ENCODE data around the gene WWP2.
"Not testable (repeated sequence)": the region's sequence is repeated elsewhere in the genome, so short reads cannot be mapped to it uniquely, and the experiment has no call there.

The WWP2 gene

DNA sequence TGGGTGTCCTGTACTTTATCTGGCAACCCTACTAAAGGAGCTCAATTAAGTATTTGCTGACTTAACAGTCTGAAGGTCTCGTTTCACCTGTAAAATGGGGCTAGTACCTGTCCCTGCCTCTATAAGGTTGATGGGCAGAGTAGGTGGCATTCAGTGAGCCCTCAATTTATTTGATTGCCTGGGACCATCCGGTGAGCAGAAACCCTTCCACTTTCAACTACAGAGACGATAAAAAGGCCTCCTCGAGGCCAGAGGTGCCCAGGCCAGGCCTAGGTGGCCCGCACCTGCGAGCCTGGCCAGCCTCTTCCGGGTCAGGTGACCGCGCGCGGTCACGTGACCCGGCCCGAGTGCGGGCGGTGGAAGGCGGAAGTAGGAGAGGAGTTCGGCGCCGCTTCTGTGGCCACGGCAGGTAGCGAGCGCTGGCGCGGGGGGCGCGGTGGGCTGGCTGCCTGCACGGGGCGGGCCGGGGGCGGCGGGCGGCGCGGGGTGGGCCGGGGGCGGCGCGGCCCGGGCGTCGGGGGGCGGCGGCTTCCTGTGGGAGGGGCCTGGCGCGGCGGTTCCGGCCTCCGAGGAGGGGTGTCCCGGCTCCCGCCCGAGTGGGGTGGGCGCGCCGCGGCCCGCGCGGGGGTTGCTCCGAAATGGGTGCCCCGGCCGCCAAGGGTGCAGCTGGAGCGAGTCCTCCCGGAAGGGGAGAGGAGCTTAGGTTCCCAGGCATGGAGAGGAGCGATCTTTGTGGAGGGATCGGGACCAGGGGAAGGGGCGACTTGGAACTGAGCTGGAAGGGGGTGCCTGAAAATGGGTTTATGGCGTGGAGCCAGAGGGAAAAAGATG lies at the start of gene WWP2:
Gene WWP2 (plus strand): TSS at position 350 of the 831 bp plus-strand sequence. CDS start 24,679 bp downstream, outside the sequence.
- peak; percentile 61 to 90 (median 78) for DNase-seq

GRCh38 chr16:69712914-69713581 lies 49.1 kb upstream of the WWP2 start:
- no peak for DNase-seq

GRCh38 chr16:69717066-69717465 lies 45.1 kb upstream of the WWP2 start:
- no peak for DNase-seq

GRCh38 chr16:69718111-69718764 lies 43.9 kb upstream of the WWP2 start:
- DNase-seq = no peak

GRCh38 chr16:69720822-69721430 lies 41.2 kb upstream of the WWP2 start:
- no peak for DNase-seq

DNA sequence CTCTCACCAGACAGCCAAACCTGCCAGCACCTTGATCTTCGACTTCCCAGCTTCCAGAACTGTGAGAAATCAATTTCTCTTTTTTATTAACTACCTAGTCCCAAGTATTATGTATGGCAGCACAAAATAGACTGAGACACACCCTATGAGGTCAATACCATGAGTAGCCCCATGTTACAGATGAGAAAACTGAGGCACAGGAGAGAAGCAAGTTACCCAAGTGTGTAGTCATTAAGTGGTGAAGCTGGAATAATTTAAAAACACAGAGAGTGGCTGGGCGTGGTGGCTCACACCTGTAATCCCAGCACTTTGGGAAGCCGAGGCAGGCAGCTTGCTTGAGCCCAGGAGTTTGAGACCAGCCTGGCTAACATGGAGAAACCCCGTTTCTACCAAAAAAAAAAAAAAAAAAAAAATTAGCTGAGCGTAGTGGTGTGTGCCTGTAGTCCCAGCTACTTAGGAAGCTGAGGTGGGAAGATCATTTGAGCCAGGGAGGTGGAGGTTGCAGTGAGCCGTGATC lies 40.6 kb upstream of the WWP2 start:
- DNase-seq = no peak

DNA sequence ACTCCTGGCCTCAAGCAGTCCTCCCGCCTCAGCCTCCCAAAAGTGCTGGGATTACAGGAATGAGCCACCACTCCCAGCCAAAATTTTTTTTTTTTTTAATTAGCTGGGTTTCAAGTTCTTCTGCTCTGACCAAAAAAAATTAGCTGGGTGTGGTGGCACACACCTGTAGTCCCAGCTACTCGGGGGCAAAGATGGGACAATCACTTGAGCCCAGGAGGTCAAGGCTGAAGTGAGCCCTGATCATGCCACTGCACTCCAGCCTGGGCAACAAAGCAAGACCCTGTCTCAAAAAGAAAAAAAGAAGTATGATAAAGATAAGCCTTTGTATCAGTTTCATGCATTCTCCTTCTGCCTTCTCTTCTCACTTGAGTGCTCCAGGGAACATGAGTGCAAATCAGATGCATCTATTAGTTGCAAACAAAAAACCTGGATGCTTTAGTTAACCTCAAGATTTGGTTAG lies 37.7 kb upstream of the WWP2 start:
- no peak for DNase-seq

DNA sequence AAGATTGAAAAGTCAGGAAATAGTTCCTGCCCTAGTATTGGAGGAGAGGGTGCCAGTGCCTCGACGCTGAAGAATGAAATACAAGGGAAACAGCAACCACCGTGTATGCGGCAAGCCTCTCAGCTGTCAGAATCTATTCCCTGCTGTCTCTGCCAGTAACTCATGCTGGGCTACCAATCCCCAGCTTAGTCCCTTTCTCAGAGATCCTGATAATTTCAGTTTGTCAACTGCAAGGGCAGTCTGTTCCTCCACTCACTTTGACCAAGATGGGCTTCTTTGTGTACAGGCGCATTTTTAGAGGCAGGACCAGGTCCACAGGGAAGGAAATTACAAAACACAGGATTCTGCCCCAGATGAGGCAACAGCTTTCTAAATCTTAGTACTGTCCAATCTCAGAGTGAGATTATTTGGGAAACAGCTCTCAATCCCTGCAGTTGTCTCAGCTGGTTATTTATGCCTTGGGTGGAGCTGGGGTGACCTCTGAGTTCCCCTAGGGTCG lies 37.1 kb upstream of the WWP2 start:
- DNase-seq = no peak

DNA sequence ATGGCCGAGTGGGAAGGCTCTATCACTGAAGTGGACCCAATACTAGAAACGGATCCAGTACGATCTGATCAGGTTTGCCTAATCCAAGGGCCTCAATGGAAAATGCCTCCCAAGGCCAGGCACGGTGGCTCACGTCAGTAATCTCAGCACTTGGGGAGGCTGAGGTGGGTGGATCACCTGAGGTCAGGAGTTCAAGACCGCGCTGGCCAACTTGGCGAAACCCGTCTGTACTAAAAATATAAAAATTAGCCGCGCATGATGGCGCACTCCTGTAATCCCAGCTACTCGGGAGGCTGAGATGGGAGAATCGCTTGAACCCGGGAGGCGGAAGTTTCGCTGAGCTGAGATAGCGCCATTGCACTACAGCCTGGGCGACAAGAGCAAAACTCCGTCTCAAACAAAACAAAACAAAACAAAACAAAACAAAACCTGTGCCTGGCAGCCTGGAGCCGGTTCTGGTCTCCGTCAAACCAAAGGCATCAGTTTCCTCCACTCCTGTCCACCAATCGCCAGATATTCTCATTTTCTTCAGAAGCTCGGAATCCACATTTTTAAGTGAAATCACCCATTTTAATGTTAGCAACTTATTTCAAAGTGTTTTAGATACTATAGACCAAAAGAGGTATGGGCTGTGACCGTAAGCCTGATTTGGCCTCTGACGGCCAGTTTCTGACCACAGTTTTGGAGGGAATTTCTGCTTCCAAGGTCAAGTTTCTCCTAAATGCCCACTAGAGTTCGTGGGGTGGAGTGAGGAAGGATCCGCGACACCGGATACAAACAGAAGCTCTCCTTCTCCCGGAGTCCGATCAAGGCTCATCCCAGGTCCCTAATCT lies 36.4 kb upstream of the WWP2 start:
- no peak for DNase-seq

GRCh38 chr16:69726313-69727060 lies 35.6 kb upstream of the WWP2 start, which contains the start of gene NQO1:
NQO1 (minus strand) TSS chr16:69726560; CDS start chr16:69726439, 121 bp downstream.
- peak; percentile 60 to 78 (median 72) for DNase-seq

DNA sequence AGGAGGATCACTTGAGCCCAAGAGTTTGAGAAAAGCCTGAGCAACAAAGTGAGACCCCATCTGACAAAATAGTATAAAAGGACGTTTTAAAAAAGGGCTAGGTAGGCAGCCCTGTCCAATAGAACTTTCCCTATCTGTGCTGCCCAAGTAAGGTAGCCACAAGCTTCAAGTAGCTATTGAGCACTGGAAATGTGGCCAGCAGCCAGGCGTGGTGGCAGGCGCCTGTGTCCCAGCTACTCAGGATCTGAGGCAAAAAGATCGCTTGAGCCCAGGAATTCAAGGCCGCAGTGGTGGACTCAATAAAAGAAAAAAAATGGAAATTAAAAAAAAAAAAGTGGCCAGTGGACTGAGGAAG lies 34.2 kb upstream of the WWP2 start:
- DNase-seq = no peak

- not testable (repeated sequence) for DNase-seq
Observed at GRCh38 chr16:69729030-69729429, 33.1 kb upstream of the WWP2 start.

GRCh38 chr16:69731280-69731679 lies 30.9 kb upstream of the WWP2 start:
- not testable (repeated sequence) for DNase-seq

DNA sequence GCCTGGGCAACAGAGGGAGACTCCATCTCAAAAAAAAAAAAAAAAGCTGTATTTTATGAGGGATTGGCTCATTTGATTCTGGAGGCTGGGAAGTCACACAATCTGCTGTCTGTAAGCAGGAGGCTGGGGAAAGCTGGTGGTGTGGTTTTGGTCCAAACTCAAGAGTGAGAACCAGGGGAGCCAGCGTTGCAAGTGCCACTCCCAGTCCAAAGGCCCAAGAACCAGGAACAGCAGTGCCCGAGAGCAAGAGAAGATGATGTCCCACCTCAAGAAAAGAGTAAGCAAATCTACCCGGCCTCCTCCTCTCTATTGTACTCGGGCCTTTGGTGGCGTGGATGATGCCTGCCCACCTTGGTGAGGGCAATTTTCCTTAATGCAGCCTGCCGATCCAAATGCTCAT lies 30.0 kb upstream of the WWP2 start:
- DNase-seq = no peak

DNA sequence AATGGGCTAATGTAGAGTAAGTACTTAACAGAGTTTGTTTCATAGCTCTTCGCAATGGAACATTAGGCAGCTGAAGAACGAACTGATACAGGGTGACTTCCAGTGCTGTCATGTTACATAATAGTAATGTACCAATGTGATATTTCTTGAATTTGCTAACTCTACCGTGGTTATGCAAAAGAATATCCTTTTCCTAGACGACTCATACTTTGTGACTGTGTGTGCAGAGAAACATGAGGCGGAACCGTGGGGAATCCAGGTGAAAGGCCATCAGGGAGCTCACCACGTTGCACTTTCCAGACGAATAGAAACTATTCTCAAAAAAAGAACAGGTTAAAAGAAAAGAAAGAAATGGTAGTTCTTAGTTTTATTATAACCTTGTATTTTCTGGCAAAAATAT lies 20.6 kb upstream of the WWP2 start:
- DNase-seq = no peak

GRCh38 chr16:69741951-69742904 lies 19.9 kb upstream of the WWP2 start:
- DNase-seq = no peak

DNA sequence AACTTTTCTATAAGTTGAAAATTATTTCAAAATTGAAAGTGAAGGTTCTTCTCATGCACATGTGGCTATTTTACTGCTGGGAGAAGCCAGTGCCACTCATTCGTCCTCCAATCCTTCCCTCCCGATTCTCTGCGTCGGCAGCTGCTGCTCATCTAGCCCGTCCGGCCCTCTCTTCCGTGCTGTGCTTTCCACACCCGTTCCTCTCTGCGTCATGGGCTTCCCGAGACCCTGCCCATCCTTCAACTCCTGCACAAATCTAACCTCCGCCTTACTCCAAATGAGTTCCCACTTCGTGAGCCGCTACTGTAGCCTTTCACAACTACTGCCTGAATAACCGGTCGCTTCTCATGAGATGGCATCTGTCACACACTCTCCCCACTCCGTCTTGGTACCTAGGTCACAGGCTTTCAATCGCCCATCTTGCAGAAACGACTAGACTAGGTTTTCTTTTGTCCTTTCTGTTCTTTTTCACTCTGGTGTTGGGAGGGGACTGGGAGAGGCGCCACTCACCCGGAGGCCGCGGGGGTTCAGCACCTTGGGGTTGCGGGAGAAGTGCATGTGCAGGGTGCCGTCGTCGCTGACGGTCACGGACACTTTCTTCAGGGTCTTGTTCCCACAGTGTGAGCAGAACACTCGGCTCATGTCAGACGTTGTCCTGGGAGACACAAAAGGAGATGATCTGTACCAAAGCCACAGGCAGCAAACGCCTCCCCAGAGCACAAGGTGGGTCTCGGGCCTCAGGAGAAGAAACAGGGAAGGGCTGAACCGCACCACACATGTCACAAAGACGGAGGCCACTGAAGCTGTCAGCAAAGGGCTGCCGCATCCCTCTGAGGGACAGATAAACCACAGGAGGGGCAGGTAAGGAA lies 17.5 kb upstream of the WWP2 start:
- DNase-seq = no peak

- no peak for DNase-seq
Observed at GRCh38 chr16:69745232-69745612, 16.9 kb upstream of the WWP2 start.

DNA sequence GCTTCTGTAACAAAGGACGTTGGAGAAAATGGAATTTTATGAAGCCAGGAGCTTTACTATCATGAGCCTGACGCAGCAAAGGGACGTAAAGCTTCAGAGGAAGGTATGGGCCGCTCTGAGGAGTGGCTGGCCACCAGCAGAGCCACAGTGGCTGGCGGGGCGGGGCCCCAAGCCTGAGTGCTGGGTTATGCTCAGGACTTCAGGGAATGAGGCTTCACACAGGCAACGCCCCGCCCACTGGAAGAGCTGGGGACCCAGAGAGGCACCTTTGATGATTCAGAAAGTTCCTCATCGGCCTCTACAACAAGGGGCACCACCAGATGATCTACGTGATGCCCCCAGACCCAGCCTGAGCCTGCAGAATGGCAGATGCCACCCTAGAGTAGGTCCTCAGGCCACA lies 16.2 kb upstream of the WWP2 start:
- DNase-seq = no peak

Data from stimulated activated naive CD4-positive, alpha-beta T cell (primary cell).